HG03060 (cell line): ENCODE results near the gene UGT1A5.

Experiments
- ATAC-seq: cut with Tn5 transposase; IDR thresholded peaks from one replicate; pipeline ENCODE4 v1.9.1; 2021; ENCODE audit warnings: low read depth, moderate number of reproducible peaks; ENCODE audit not compliant: unreplicated experiment

UGT1A5 gene

DNA sequence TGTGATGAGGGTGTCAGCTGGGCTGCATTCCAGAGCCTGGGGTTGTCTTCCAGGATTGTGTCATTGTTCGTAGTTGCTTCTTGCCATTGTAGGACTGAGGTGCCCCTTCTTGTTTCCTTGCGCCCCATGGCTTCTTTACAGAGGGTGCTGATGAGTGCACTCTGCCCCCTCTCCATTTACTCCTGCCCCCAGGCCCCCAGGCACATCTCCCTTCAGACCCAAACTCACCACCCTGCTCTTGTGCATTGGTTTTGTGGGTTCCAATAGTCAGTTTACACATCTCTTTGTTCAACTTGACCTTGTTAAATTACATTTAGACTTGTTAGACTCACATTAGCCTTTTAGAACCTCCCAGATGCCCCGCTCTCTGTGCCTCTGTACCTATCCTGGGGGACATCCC, 108.5 kb downstream of the UGT1A5 start:
- no peak for ATAC-seq

GRCh38 chr2:233821709-233822100, 109.0 kb downstream of the UGT1A5 start:
- ATAC-seq, result no peak

- ATAC-seq, result no peak
These were observed 109.5 kb downstream of the UGT1A5 start for GRCh38 chr2:233822101-233822771.
